Activated naive CD4-positive, alpha-beta T cell treated with anti-CD3 and anti-CD28 coated beads for 36 hours (primary cell): ENCODE measurements around the gene NCKAP5. TPM values are rescaled to one million over a fixed set of nuclear protein-coding genes. Genes with fewer than 3 reads are reported as not detected.
"Not testable (repeated sequence)": the region's sequence is repeated elsewhere in the genome, so short reads cannot be mapped to it uniquely, and the experiment has no call there.

Experiments
- CTCF ChIA-PET: fragments of 350-600 bp; sonication (Branson Sonifier 250); formaldehyde crosslinking; loops from one replicate; lab custom pipeline; 2021; ENCODE audit warnings: antibody characterized with exemption; lab: Charles Lee
- DNase-seq: peaks from one replicate; pipeline ENCODE4 v3.0.0-alpha.2; 2020
- H3K27ac Mint-ChIP-seq: one replicate; pipeline ENCODE4 v1.8.0; 2021; ENCODE audit warnings: mild to moderate bottlenecking, mixed read lengths
- H3K27me3 Mint-ChIP-seq: one replicate; pipeline ENCODE4 v1.8.0; 2021; ENCODE audit warnings: low read depth, mixed read lengths
- H3K36me3 Mint-ChIP-seq: one replicate; pipeline ENCODE4 v1.8.0; 2021; ENCODE audit warnings: low read depth, mixed read lengths
- H3K4me1 Mint-ChIP-seq: one replicate; pipeline ENCODE4 v1.8.0; 2021; ENCODE audit warnings: low read depth, mixed read lengths
- H3K4me3 Mint-ChIP-seq: one replicate; pipeline ENCODE4 v1.8.0; 2021; ENCODE audit warnings: mild to moderate bottlenecking, moderate library complexity, mixed read lengths
- H3K9me3 Mint-ChIP-seq: one replicate; pipeline ENCODE4 v1.8.0; 2021; ENCODE audit warnings: mixed read lengths
- intact Hi-C: fragments of 100-400 bp; cut with micrococcal nuclease; formaldehyde crosslinking; loops from one replicate; pipeline ENCODE4 v1.15.1; 2023
- total RNA-seq, 2 experiments: library from RNA; stranded (reverse); gene quantifications; one replicate each; pipeline ENCODE4 v1.2.3, GENCODE V29; 2021

Gene NCKAP5
- total RNA-seq, 2 experiments from 2014 or later, result not detected

DNA sequence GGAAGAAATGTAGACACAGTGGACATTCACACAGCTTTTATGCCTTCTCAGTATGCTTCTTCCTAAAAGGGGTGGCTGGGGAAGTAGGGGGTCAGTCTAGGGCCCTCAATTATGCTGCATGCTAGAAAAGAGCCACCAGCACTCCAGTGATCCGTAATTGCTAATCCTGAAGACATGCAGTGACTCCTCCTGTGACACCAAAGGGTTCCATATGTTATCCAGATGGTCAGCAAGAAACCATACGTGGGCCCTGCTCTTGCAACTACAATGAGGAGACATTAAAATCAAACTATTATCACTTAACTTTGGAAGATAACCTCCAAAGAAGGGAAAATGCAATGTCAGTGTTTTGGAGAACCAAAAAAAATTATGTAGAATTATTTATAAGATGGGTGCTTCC is 754.8 kb downstream of the NCKAP5 start:
- Mint-ChIP-seq H3K9me3 (peaks cover 4% of the 10 kb centered on the region), H3K36me3 (no peaks in the 10 kb centered on the region), H3K4me1 (no peaks in the 10 kb centered on the region), H3K27ac (no peak overlapping the region), H3K4me3 (no peak overlapping the region), H3K27me3 (peaks cover 2% of the 10 kb centered on the region)
- intact Hi-C loops, result no loop called here
- DNase-seq, result no peak
- CTCF ChIA-PET, result interaction anchor here (1.2 kb wide), 1 partner anchor 266 kb away, joined by 3 read pairs; no protein-coding TSS in a partner anchor

DNA sequence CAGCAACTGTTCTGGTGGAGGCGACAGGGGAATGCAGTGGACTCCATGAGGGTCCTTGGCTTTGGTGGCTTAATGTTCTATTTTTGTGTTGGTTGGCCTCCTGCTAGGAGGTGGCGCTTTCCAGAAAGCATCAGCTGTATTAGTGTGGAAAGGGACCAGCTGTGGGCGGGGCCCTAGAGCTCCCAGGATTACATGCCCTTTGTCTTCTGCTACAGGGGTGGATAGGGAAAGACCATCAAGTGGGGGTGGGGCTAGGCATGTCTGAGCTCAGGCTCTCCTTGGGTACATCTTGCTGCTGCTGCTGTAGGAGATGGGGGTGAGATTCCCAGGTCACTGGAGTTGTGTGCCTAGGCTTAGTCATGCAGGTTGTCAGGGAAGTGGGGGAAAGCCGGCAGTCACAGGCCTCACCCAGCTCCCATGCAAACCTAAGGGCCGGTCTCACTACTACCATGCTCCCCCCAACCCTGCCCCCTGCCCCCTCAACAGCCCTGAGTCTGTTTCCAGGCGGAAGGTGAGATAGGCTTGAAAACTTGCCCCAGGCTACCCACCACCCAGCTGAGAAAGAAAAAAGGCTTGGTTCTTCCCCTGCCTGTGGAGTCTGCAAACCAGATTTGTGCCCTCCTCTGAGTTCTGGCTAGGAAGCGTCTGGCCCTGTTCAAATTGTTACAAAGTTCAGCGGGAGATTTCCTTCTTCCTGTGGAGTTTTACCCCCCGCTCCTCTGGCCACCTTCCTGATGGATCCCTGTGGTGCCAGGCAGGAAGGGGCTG is 756.9 kb downstream of the NCKAP5 start:
- peaks cover 2% of the 10 kb centered on the region for H3K27me3 Mint-ChIP-seq
- peaks cover 8% of the 10 kb centered on the region for H3K9me3 Mint-ChIP-seq
- DNase-seq, result no peak
- CTCF ChIA-PET, result no interaction called here
- H3K27ac Mint-ChIP-seq, result no peak overlapping the region
- intact Hi-C loops, result no loop called here
- no peak overlapping the region for H3K4me3 Mint-ChIP-seq
- no peaks in the 10 kb centered on the region for H3K36me3 Mint-ChIP-seq
- H3K4me1 Mint-ChIP-seq, result no peaks in the 10 kb centered on the region

DNA sequence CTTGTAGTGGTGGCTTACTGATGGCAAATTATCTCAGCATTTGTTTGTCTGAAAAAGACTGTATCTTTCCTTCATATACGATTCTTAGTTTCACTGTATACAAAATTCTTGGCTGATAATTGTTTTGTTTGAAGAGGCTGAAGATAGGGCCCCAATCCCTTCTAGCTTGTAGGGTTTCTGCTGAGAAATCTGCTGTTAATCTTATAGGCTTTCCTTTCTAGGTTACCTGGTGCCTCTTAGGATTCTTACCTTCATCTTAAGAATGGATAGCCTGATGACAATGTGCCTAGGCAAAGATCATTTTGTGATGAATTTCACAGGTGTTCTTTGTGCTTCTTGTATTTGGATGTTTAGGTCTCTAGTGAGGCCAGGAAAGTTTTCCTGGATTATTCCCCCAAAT is 758.3 kb downstream of the NCKAP5 start:
- H3K27me3 Mint-ChIP-seq, H3K27ac Mint-ChIP-seq, CTCF ChIA-PET, DNase-seq, H3K4me3 Mint-ChIP-seq, H3K36me3 Mint-ChIP-seq, intact Hi-C loops, H3K4me1 Mint-ChIP-seq: not testable (repeated sequence)
- H3K9me3 Mint-ChIP-seq, result peaks cover 14% of the 10 kb centered on the region

DNA sequence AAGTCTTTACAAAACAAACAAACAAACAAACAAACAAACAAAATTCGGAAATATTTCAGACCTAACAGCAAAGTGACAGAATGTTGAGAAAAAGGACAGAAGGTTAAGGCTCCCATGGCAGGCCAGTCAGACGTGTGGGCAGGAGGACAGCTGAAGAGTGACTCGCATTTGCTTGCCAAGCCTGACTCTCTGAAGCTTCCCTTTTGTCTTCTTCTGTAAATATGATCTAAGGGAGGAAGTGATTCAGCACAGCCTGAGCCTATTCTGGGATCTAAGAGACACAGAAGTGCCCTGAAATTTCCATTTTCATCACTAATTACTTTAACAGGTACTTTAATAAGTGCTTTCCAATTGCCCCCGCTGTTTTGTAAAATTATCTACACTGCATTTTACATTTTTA is 764.2 kb downstream of the NCKAP5 start:
- intact Hi-C loops, result no loop called here
- H3K9me3 Mint-ChIP-seq, result peaks cover 17% of the 10 kb centered on the region
- H3K27ac Mint-ChIP-seq, result no peak overlapping the region
- CTCF ChIA-PET, result no interaction called here
- no peaks in the 10 kb centered on the region for H3K36me3 Mint-ChIP-seq
- no peak for DNase-seq
- H3K27me3 Mint-ChIP-seq, result no peaks in the 10 kb centered on the region
- no peak overlapping the region for H3K4me3 Mint-ChIP-seq
- no peaks in the 10 kb centered on the region for H3K4me1 Mint-ChIP-seq

DNA sequence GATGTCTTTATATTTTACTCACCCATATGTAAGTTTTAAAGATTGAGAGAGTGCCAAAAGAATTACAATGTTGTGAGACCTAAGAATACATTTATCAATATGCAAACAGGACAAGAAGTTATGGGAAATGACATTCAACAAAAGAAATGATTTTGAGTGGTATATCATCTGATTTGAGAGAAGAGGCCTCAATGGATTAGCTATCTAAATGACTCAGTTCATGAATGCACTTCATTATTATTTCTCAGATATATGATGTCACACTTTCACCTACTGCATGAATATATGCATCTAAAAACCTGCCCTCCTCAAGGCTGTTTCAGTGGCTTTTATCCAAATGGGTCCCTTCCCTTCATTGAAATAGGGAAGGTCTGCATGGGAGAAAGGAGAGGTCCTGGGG is 769.9 kb downstream of the NCKAP5 start:
- H3K27me3 Mint-ChIP-seq, result no peaks in the 10 kb centered on the region
- H3K36me3 Mint-ChIP-seq, result no peaks in the 10 kb centered on the region
- DNase-seq, result no peak
- CTCF ChIA-PET, result no interaction called here
- intact Hi-C loops, result no loop called here
- no peaks in the 10 kb centered on the region for H3K4me1 Mint-ChIP-seq
- no peak overlapping the region for H3K27ac Mint-ChIP-seq
- H3K4me3 Mint-ChIP-seq, result no peak overlapping the region
- no peaks in the 10 kb centered on the region for H3K9me3 Mint-ChIP-seq

DNA sequence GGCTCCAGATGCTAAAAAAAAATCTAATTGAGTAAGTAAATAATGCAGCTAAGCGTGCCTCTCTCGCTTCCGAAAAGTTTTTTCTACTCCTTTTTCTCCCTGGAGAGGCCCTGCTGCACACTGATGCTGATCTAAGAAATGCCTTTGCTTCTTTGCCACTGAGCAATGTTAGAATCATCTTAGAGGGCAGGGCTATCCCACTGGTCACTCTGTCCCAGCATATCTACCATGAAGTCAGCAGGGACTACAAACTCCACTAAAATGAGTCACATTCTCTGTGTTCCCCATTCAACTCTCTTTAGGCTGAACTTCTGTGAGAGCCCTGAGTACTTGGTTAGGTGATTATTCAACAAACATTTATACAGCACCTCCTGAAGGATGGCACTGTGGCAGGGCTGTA is 770.7 kb downstream of the NCKAP5 start:
- no peak overlapping the region for H3K4me3 Mint-ChIP-seq
- H3K27me3 Mint-ChIP-seq, result no peaks in the 10 kb centered on the region
- intact Hi-C loops, result no loop called here
- no peaks in the 10 kb centered on the region for H3K4me1 Mint-ChIP-seq
- no peaks in the 10 kb centered on the region for H3K36me3 Mint-ChIP-seq
- DNase-seq, result no peak
- H3K9me3 Mint-ChIP-seq, result no peaks in the 10 kb centered on the region
- CTCF ChIA-PET, result no interaction called here
- H3K27ac Mint-ChIP-seq, result no peak overlapping the region

DNA sequence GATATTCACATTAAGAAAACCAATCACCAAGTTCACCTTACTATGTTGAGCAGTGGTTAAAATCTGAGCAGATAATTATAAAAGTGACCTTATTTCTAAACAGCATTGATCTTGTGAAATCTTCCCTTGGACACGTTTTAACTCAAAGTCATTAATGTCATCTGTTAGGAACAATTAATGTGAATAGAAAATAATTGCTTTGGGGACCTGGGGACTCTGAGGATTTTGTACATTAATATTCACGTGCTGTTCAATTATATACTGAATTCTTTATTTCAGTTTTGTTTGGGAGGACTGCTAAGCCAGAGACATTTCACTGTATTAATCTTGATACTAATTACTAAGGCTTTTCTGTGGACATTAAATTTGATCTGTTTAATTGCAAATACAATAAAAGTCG is 771.2 kb downstream of the NCKAP5 start:
- DNase-seq, result no peak
- no peaks in the 10 kb centered on the region for H3K4me1 Mint-ChIP-seq

DNA sequence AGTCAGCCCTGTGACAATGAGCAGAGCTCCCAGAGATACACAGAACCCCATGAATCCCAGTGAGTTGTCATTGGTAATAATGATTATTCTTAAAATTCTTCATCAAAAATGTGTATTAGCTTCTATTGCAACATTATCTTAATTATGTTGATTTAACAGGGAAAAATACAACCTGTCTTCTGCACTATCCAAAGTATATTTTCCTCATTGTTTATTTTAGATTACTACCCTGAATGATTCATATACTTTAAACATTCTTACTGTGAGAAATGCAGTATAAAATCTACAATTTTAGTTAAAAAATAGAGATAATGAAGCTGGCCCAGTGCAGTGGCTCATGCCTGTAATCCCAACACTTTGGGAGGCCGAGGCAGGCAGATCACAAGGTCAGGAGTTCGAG is 773.0 kb downstream of the NCKAP5 start:
- no peak for DNase-seq
- Mint-ChIP-seq H3K27me3 (no peaks in the 10 kb centered on the region), H3K4me1 (no peaks in the 10 kb centered on the region), H3K27ac (no peak overlapping the region), H3K36me3 (no peaks in the 10 kb centered on the region), H3K4me3 (no peak overlapping the region), H3K9me3 (no peaks in the 10 kb centered on the region)
- CTCF ChIA-PET, result no interaction called here
- intact Hi-C loops, result no loop called here

More for the DNA sequence above, 771.2 kb downstream of the NCKAP5 start:
- Mint-ChIP-seq H3K27ac (no peak overlapping the region), H3K9me3 (no peaks in the 10 kb centered on the region), H3K36me3 (no peaks in the 10 kb centered on the region), H3K27me3 (no peaks in the 10 kb centered on the region), H3K4me3 (no peak overlapping the region)
- intact Hi-C loops, result no loop called here
- CTCF ChIA-PET, result no interaction called here

DNA sequence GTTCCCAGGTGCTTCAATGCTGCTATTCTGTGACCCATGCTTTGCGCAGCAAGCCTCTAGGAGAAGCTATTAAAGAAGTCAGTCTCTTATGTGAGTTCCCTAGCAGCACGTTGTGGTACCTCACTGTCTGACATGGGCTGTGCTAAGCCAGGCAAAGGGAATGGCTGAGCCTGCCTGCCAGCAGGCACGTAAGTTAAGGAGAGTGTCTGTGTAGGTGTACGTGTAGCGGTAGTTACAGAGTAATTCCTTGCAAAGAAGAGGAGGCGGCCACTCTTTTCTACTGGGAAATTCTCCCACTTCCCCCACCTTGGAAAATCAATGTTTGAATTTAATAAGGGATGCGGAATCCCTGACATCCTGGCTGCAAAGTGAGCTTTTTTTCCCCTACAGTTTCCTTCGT is 774.7 kb downstream of the NCKAP5 start:
- Mint-ChIP-seq H3K27ac (no peak overlapping the region), H3K9me3 (no peaks in the 10 kb centered on the region), H3K27me3 (no peaks in the 10 kb centered on the region), H3K36me3 (no peaks in the 10 kb centered on the region), H3K4me1 (no peaks in the 10 kb centered on the region), H3K4me3 (no peak overlapping the region)
- CTCF ChIA-PET, result no interaction called here
- intact Hi-C loops, result no loop called here
- DNase-seq, result no peak

DNA sequence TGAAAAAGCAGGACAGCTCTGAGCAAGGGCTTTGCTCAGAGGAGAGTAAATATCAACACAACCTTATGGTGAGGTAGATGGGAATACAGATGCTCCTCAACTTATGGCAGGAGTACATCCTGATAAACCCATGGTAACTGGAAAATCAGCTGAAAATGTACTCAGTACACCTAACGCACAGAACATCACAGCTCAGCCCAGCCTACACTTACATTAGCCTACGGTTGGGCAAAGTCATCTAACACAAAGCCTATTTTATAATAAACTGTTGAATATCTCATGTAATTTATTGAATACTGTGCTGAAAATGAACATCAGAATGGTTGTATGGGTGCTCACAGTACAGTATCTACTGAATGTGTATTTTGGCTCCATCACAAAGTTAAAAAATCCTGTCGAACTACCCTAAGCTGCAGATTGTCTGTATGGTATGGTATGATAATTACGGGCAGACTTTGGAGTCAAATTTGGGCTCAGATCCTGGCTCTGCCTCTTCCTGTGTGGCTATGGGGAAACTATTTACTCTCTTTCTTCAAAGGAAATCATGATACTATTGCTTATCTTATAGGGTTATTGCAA is 778.0 kb downstream of the NCKAP5 start:
- no peak overlapping the region for H3K4me3 Mint-ChIP-seq
- H3K9me3 Mint-ChIP-seq, result no peaks in the 10 kb centered on the region
- no peaks in the 10 kb centered on the region for H3K36me3 Mint-ChIP-seq
- intact Hi-C loops, result no loop called here
- H3K27me3 Mint-ChIP-seq, result no peaks in the 10 kb centered on the region
- H3K4me1 Mint-ChIP-seq, result no peaks in the 10 kb centered on the region
- no peak overlapping the region for H3K27ac Mint-ChIP-seq
- CTCF ChIA-PET, result no interaction called here
- DNase-seq, result no peak

DNA sequence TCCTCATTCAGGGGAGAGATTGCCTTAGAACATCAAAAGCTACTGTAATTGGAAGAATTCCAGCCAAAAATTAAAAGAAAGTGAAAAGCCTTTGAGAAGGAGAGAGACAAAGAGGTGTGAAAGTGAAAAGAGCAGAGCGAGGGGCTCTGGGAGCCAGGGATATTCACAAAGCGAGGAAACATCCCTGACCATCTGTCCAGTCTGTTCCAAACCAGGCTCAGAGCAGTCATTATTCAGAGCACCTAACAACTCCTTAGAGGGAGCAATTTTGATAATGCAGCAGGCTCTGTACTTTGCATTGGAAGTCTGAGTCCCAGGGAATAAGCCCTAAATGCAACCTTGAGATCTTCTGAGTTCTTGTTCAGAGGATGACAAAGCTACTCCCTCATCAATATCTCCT is 779.2 kb downstream of the NCKAP5 start:
- H3K9me3 Mint-ChIP-seq, result no peaks in the 10 kb centered on the region
- DNase-seq, result no peak
- H3K36me3 Mint-ChIP-seq, result no peaks in the 10 kb centered on the region
- no peak overlapping the region for H3K4me3 Mint-ChIP-seq
- no peaks in the 10 kb centered on the region for H3K27me3 Mint-ChIP-seq
- intact Hi-C loops, result no loop called here
- CTCF ChIA-PET, result interaction anchor here (0.6 kb wide), 1 partner anchor 13 kb away, joined by 3 read pairs; no protein-coding TSS in a partner anchor
- no peak overlapping the region for H3K27ac Mint-ChIP-seq
- no peaks in the 10 kb centered on the region for H3K4me1 Mint-ChIP-seq

DNA sequence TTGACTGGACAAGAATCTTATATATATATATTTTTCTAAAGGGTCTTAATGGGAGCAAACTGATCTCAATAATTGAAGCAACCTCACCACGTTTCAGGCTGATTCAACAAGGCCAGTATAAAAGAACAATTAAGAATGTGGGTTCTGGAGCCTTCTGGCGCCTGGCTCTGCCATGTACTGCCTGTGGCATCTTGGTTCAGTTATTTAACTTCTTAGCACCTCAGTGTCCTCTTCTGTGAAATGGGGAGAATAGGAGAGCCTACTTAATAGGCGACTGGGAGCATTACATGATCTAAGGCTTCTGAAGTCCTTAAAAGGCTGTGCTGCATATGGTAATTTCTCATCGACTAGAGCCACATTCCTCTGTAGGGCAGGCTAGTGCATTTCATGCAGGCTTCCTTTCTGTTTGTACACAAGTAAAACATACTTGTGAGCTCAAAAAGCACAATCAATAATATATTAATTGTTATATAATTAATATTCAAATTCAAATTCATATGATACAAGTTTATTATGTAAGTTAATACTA is 779.9 kb downstream of the NCKAP5 start:
- no peaks in the 10 kb centered on the region for H3K36me3 Mint-ChIP-seq
- no peaks in the 10 kb centered on the region for H3K9me3 Mint-ChIP-seq
- H3K27ac Mint-ChIP-seq, result no peak overlapping the region
- DNase-seq, result no peak
- no peaks in the 10 kb centered on the region for H3K4me1 Mint-ChIP-seq
- H3K27me3 Mint-ChIP-seq, result no peaks in the 10 kb centered on the region
- CTCF ChIA-PET, result no interaction called here
- no peak overlapping the region for H3K4me3 Mint-ChIP-seq
- intact Hi-C loops, result no loop called here

DNA sequence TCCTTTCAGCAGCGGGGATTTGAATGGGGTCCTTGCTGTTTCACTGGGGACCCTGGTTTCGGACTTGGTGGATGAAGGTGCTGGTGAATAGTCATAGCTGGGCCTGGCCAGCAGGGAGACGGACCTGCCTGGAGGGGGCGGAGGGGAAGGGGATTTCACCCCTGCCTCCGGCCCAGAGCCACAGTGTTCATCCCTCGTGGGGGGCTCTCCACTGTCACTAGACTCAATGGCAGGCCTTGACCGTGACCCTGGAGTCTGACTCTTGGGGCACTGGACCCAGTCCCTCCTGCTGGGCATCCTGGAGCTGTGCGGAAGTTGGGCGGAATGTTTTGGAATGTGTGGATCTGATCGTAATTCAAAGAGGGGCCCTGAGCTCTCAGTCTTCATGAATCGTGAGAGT is 784.4 kb downstream of the NCKAP5 start:
- Mint-ChIP-seq H3K36me3 (no peaks in the 10 kb centered on the region), H3K4me1 (no peaks in the 10 kb centered on the region), H3K27me3 (no peaks in the 10 kb centered on the region), H3K27ac (no peak overlapping the region), H3K9me3 (no peaks in the 10 kb centered on the region), H3K4me3 (no peak overlapping the region)
- CTCF ChIA-PET, result no interaction called here
- DNase-seq, result no peak
- intact Hi-C loops, result no loop called here
